T-cell (primary cell): Measurements from ENCODE around the gene GLIS2. TPM values are rescaled to one million over a fixed set of nuclear protein-coding genes. Genes with fewer than 3 reads are reported as not detected.

Experiments used
- ATAC-seq, 4 experiments: fragments of 200-7000 bp in 3 of 4; fragments of 150-1000 bp in 1 of 4; cut with Tn5 transposase; replicated peaks in 1 of 4; 1 replicate in 3 of 4; 2 replicates in 1 of 4; pipeline ENCODE4 v1.10.0; 2021; ENCODE audit warnings: moderate library complexity in 3 of 4, mild to moderate bottlenecking in 2 of 4, moderate number of reproducible peaks in 1 of 4
- CTCF ChIA-PET, 2 donors: fragments of 300-600 bp; sonication (Branson Sonifier 250); formaldehyde crosslinking; loops; one replicate each; lab custom pipeline; 2022; ENCODE audit warnings: antibody characterized with exemption in 2 of 2; lab: Charles Lee
- POLR2A ChIA-PET, 2 donors: fragments of 300-600 bp; sonication (Branson Sonifier 250); formaldehyde crosslinking; loops; one replicate each; lab custom pipeline; 2022; ENCODE audit warnings: antibody characterized with exemption in 2 of 2; lab: Charles Lee
- DNase-seq, 35 experiments: peaks; one replicate each; pipeline versions ENCODE4 v3.0.0 to v3.0.0-alpha.2; 2013 to 2023
- H3K27ac ChIP-seq: one replicate; pipeline ENCODE4 v1.5.1; 2013; ENCODE audit warnings: low read length
- H3K27me3 ChIP-seq, 2 experiments: replicated peaks in 1 of 2; 1 replicate in 1 of 2; 2 replicates in 1 of 2; pipeline versions ENCODE4 v1.6.1 to v1.7.0; 2013; ENCODE audit warnings: low read length in 1 of 2, mixed read lengths in 1 of 2; ENCODE audit not compliant: control insufficient read depth in 2 of 2, insufficient read depth in 2 of 2; ENCODE audit errors: extremely low read depth in 1 of 2
- H3K36me3 ChIP-seq, 2 donors: 1 replicate in 1 of 2; 2 replicates in 1 of 2; pipeline versions ENCODE4 v1.6.1 to v1.7.0; 2013; ENCODE audit warnings: low read length in 1 of 2; ENCODE audit not compliant: control insufficient read depth in 2 of 2, insufficient read depth in 1 of 2; ENCODE audit errors: extremely low read depth in 1 of 2
- H3K4me1 ChIP-seq, 2 experiments: 1 replicate in 1 of 2; 2 replicates in 1 of 2; pipeline versions ENCODE4 v1.6.1 to v1.7.0; 2013; ENCODE audit warnings: low read length in 2 of 2, mixed read lengths in 1 of 2; ENCODE audit not compliant: insufficient read depth in 2 of 2, control insufficient read depth in 1 of 2; ENCODE audit errors: extremely low read depth in 1 of 2
- H3K4me3 ChIP-seq, 2 donors: 1 replicate in 1 of 2; 2 replicates in 1 of 2; pipeline versions ENCODE4 v1.5.1 to v1.7.0; 2013; ENCODE audit warnings: mild to moderate bottlenecking in 2 of 2, low read length in 1 of 2, moderate library complexity in 1 of 2; ENCODE audit not compliant: control insufficient read depth in 1 of 2; ENCODE audit errors: extremely low read depth in 1 of 2
- H3K9me3 ChIP-seq: 2 replicates; pipeline ENCODE4 v1.7.0; 2013
- H3K27ac Mint-ChIP-seq, 2 donors: one replicate each; pipeline ENCODE4 v1.8.0; 2020 to 2021; ENCODE audit warnings: mild to moderate bottlenecking in 2 of 2, mixed read lengths in 2 of 2
- H3K27me3 Mint-ChIP-seq, 2 donors: one replicate each; pipeline ENCODE4 v1.8.0; 2021 to 2022; ENCODE audit warnings: mixed read lengths in 2 of 2
- H3K36me3 Mint-ChIP-seq: one replicate; pipeline ENCODE4 v1.8.0; 2021; ENCODE audit warnings: mixed read lengths
- H3K4me1 Mint-ChIP-seq, 3 donors: one replicate each; pipeline ENCODE4 v1.8.0; 2020 to 2022; ENCODE audit warnings: mixed read lengths in 3 of 3, mild to moderate bottlenecking in 1 of 3
- H3K4me3 Mint-ChIP-seq, 3 donors: one replicate each; pipeline ENCODE4 v1.8.0; 2020 to 2022; ENCODE audit warnings: mild to moderate bottlenecking in 3 of 3, mixed read lengths in 3 of 3, moderate library complexity in 3 of 3
- H3K9me3 Mint-ChIP-seq, 3 donors: one replicate each; pipeline ENCODE4 v1.8.0; 2020 to 2022; ENCODE audit warnings: mixed read lengths in 3 of 3
- WGBS: methylation state at CpG from one replicate; pipeline ENCODE4 v1.1.5; 2013; ENCODE audit warnings: missing lambda C conversion rate; ENCODE audit not compliant: insufficient coverage; 5-methylcytosine and 5-hydroxymethylcytosine counted together
- total RNA-seq, 35 experiments: library from RNA in 6 of 35; stranded (reverse) in 6 of 35; fragments of 120-200 nt in 1 of 35; gene quantifications; one replicate each; pipeline versions ENCODE4 v1.2.1 to v1.2.4 and lab custom pipeline; 2013 to 2026

Gene GLIS2
- total RNA-seq, 5 donors from 2014 or later (not counting 1 experiment from before 2014, with no cell fraction given), result 0.18 to 0.20 (median 0.19) TPM; not detected in 2

GRCh38 chr16:4322121-4323052 lies 6.5 kb downstream of the GLIS2 start:
- H3K4me3 ChIP-seq, result no peak overlapping the region
- no peak overlapping the region for H3K27ac Mint-ChIP-seq
- H3K36me3 ChIP-seq, result no peaks in the 10 kb centered on the region
- WGBS, result 94% methylated on average over 23 of the region's 30 CpGs
- no peaks in the 10 kb centered on the region for H3K36me3 Mint-ChIP-seq
- H3K4me3 Mint-ChIP-seq, result no peak overlapping the region
- H3K27me3 ChIP-seq, result peaks cover 0 to 45% of the 10 kb centered on the region in 2 experiments
- peaks cover 0 to 5% (median 4%) of the 10 kb centered on the region in 3 donors for H3K4me1 Mint-ChIP-seq
- no peak overlapping the region for H3K27ac ChIP-seq
- H3K9me3 ChIP-seq, result no peaks in the 10 kb centered on the region
- POLR2A ChIA-PET, result no interaction called here
- no peaks in the 10 kb centered on the region for H3K9me3 Mint-ChIP-seq
- peaks cover 0 to 22% of the 10 kb centered on the region in 2 experiments for H3K4me1 ChIP-seq
- DNase-seq (no peak), ATAC-seq (no peak)
- CTCF ChIA-PET, result interaction anchor here in 1 of 2 donors (1.0 kb wide), 1 partner anchor 12 kb away, joined by 4 read pairs; no protein-coding TSS in a partner anchor
- peaks cover 0 to 2% of the 10 kb centered on the region in 2 donors for H3K27me3 Mint-ChIP-seq

- no peak overlapping the region for H3K27ac Mint-ChIP-seq
- no peaks in the 10 kb centered on the region for H3K9me3 Mint-ChIP-seq
- no peak overlapping the region for H3K4me3 Mint-ChIP-seq
- CTCF ChIA-PET, result interaction anchor here (1.0 to 1.1 kb wide), 2 partner anchors 11 to 13 kb away, joined by 3 to 4 read pairs; no protein-coding TSS in a partner anchor
- Histone ChIP-seq H3K27ac (no peak overlapping the region), H3K4me1 (peaks cover 0 to 28% of the 10 kb centered on the region in 2 experiments), H3K9me3 (no peaks in the 10 kb centered on the region), H3K4me3 (no peak overlapping the region), H3K36me3 (no peaks in the 10 kb centered on the region), H3K27me3 (peaks cover 0 to 42% of the 10 kb centered on the region in 2 experiments)
- peaks cover 0 to 7% (median 6%) of the 10 kb centered on the region in 3 donors for H3K4me1 Mint-ChIP-seq
- POLR2A ChIA-PET, result no interaction called here
- WGBS, result 90% methylated on average over 14 of the region's 21 CpGs
- no peaks in the 10 kb centered on the region for H3K36me3 Mint-ChIP-seq
- DNase-seq (no peak), ATAC-seq (no peak)
- H3K27me3 Mint-ChIP-seq, result peaks cover 0 to 3% of the 10 kb centered on the region in 2 donors
Observed at GRCh38 chr16:4323071-4323844, 7.4 kb downstream of the GLIS2 start.

- Mint-ChIP-seq H3K36me3 (no peaks in the 10 kb centered on the region), H3K4me3 (no peak overlapping the region), H3K4me1 (peaks cover 0 to 9% (median 9%) of the 10 kb centered on the region in 3 donors), H3K27ac (no peak overlapping the region), H3K27me3 (peaks cover 0 to 5% of the 10 kb centered on the region in 2 donors), H3K9me3 (no peaks in the 10 kb centered on the region)
- Histone ChIP-seq H3K9me3 (no peaks in the 10 kb centered on the region), H3K4me1 (peaks cover 0 to 26% of the 10 kb centered on the region in 2 experiments), H3K4me3 (no peak overlapping the region), H3K36me3 (no peaks in the 10 kb centered on the region), H3K27me3 (peaks cover 0 to 42% of the 10 kb centered on the region in 2 experiments), H3K27ac (no peak overlapping the region)
- CTCF ChIA-PET, result interaction anchor here in 1 of 2 donors (1.1 kb wide), 1 partner anchor 12 kb away, joined by 3 read pairs; no protein-coding TSS in a partner anchor
- DNase-seq (no peak), ATAC-seq (no peak)
- 94% methylated on average over 3 of the region's 12 CpGs for WGBS
- POLR2A ChIA-PET, result no interaction called here
Observed at GRCh38 chr16:4323845-4324488, 8.1 kb downstream of the GLIS2 start.

- peaks cover 0 to 8% of the 10 kb centered on the region in 2 donors for H3K27me3 Mint-ChIP-seq
- POLR2A ChIA-PET, result no interaction called here
- no peaks in the 10 kb centered on the region for H3K9me3 Mint-ChIP-seq
- CTCF ChIA-PET, result no interaction called here
- no peaks in the 10 kb centered on the region for H3K36me3 ChIP-seq
- no peak for ATAC-seq
- no peaks in the 10 kb centered on the region for H3K9me3 ChIP-seq
- no peak overlapping the region for H3K27ac Mint-ChIP-seq
- no peaks in the 10 kb centered on the region for H3K36me3 Mint-ChIP-seq
- no peak overlapping the region for H3K27ac ChIP-seq
- H3K4me1 ChIP-seq, result peaks cover 0 to 19% of the 10 kb centered on the region in 2 experiments
- H3K4me3 Mint-ChIP-seq, result no peak overlapping the region
- WGBS, result 87% methylated on average over 21 of the region's 22 CpGs
- peaks cover 0 to 41% of the 10 kb centered on the region in 2 experiments for H3K27me3 ChIP-seq
- no peak overlapping the region for H3K4me3 ChIP-seq
- DNase-seq, result no peak
- H3K4me1 Mint-ChIP-seq, result peaks cover 0 to 6% (median 3%) of the 10 kb centered on the region in 3 donors
Observed at GRCh38 chr16:4324492-4325252, 8.8 kb downstream of the GLIS2 start.

GRCh38 chr16:4325253-4325758 lies 9.4 kb downstream of the GLIS2 start:
- no peak for ATAC-seq
- H3K9me3 Mint-ChIP-seq, result no peaks in the 10 kb centered on the region
- H3K4me1 ChIP-seq, result peaks cover 0 to 15% of the 10 kb centered on the region in 2 experiments
- no peaks in the 10 kb centered on the region for H3K9me3 ChIP-seq
- peaks cover 0 to 10% of the 10 kb centered on the region in 2 donors for H3K27me3 Mint-ChIP-seq
- H3K36me3 Mint-ChIP-seq, result no peaks in the 10 kb centered on the region
- no peak overlapping the region for H3K27ac Mint-ChIP-seq
- H3K27me3 ChIP-seq, result peaks cover 0 to 36% of the 10 kb centered on the region in 2 experiments
- no peak for DNase-seq
- no peak overlapping the region for H3K4me3 Mint-ChIP-seq
- ChIA-PET POLR2A (no interaction called here), CTCF (interaction anchor here in 1 of 2 donors (0.7 kb wide), 1 partner anchor 563 kb away, joined by 9 read pairs; no protein-coding TSS in a partner anchor)
- H3K27ac ChIP-seq, result no peak overlapping the region
- peaks cover 0 to 8% (median 3%) of the 10 kb centered on the region in 3 donors for H3K4me1 Mint-ChIP-seq
- H3K36me3 ChIP-seq, result no peaks in the 10 kb centered on the region
- no peak overlapping the region for H3K4me3 ChIP-seq
- WGBS, result 90% methylated on average over 3 of the region's 6 CpGs
